Activated CD8-positive, alpha-beta memory T cell treated with anti-CD3 and anti-CD28 coated beads, Interleukin-2, amount 10 ng/mL, durations not matched to agents 7 days and 5 days (primary cell): ENCODE measurements around the gene PODXL. TPM values are rescaled to one million over a fixed set of nuclear protein-coding genes. Genes with fewer than 3 reads are reported as not detected.

ENCODE experiments used
- ATAC-seq: fragments of 150-1000 bp; cut with Tn5 transposase; one replicate; pipeline ENCODE4 v1.10.0; 2021; ENCODE audit warnings: moderate library complexity
- CTCF ChIA-PET: fragments of 350-600 bp; sonication (Branson Sonifier 250); formaldehyde crosslinking; loops from one replicate; lab custom pipeline; 2021; ENCODE audit warnings: antibody characterized with exemption; lab: Charles Lee
- DNase-seq: peaks from one replicate; pipeline ENCODE4 v3.0.0-alpha.2; 2020
- H3K27ac Mint-ChIP-seq: one replicate; pipeline ENCODE4 v1.8.0; 2021; ENCODE audit warnings: mild to moderate bottlenecking, mixed read lengths
- H3K27me3 Mint-ChIP-seq: one replicate; pipeline ENCODE4 v1.8.0; 2021; ENCODE audit warnings: mixed read lengths
- H3K36me3 Mint-ChIP-seq: one replicate; pipeline ENCODE4 v1.8.0; 2021; ENCODE audit warnings: mild to moderate bottlenecking, mixed read lengths
- H3K4me1 Mint-ChIP-seq: one replicate; pipeline ENCODE4 v1.8.0; 2021; ENCODE audit warnings: mixed read lengths
- H3K4me3 Mint-ChIP-seq: one replicate; pipeline ENCODE4 v1.8.0; 2021; ENCODE audit warnings: mild to moderate bottlenecking, moderate library complexity, mixed read lengths
- H3K9me3 Mint-ChIP-seq: one replicate; pipeline ENCODE4 v1.8.0; 2022; ENCODE audit warnings: low read depth, mixed read lengths
- total RNA-seq, 2 experiments: library from RNA; stranded (reverse); gene quantifications; one replicate each; pipeline ENCODE4 v1.2.3, GENCODE V29; 2021

PODXL gene
- total RNA-seq, 2 experiments from 2014 or later, result 2.3 to 3.2 TPM

- CTCF ChIA-PET, result no interaction called here
- Mint-ChIP-seq H3K4me3 (no peak overlapping the region), H3K36me3 (peaks cover 21% of the 10 kb centered on the region), H3K27me3 (no peaks in the 10 kb centered on the region), H3K4me1 (no peaks in the 10 kb centered on the region), H3K27ac (no peak overlapping the region), H3K9me3 (no peaks in the 10 kb centered on the region)
- DNase-seq, result no peak
- no peak for ATAC-seq
Observed at GRCh38 chr7:131454498-131454897, 101.9 kb downstream of the PODXL start.

Other genes starting within 250 kb of the PODXL start
- gene MKLN1, start 228.8 kb downstream of the PODXL start, total RNA-seq, result 10 to 100 TPM; 35.5 to 41.4 TPM